Skeletal muscle tissue (tissue), 5 donors: ENCODE results near the gene DPPA2. TPM values are rescaled to one million over a fixed set of nuclear protein-coding genes. Genes with fewer than 3 reads are reported as not detected.

ENCODE experiments used
- H3K27ac ChIP-seq: one replicate; pipeline ENCODE4 v1.7.0; 2013; ENCODE audit warnings: mild to moderate bottlenecking, low read depth, low read length, inconsistent platforms
- H3K27me3 ChIP-seq, 3 donors: one replicate each; pipeline ENCODE4 v1.7.0; 2013; ENCODE audit warnings: low read length in 3 of 3; ENCODE audit not compliant: control insufficient read depth in 3 of 3, insufficient read depth in 3 of 3
- H3K36me3 ChIP-seq, 3 donors: one replicate each; pipeline ENCODE4 v1.7.0; 2013; ENCODE audit warnings: low read length in 3 of 3; ENCODE audit not compliant: control insufficient read depth in 3 of 3, insufficient read depth in 3 of 3
- H3K4me1 ChIP-seq, 3 donors: one replicate each; pipeline ENCODE4 v1.7.0; 2013; ENCODE audit warnings: low read length in 3 of 3, mild to moderate bottlenecking in 3 of 3; ENCODE audit not compliant: control insufficient read depth in 3 of 3, insufficient read depth in 3 of 3
- H3K4me3 ChIP-seq, 3 donors: one replicate each; pipeline ENCODE4 v1.7.0; 2013; ENCODE audit warnings: low read length in 3 of 3
- H3K9ac ChIP-seq, 3 donors: one replicate each; pipeline ENCODE4 v1.7.0; 2013; ENCODE audit warnings: low read length in 3 of 3, mild to moderate bottlenecking in 3 of 3, moderate library complexity in 2 of 3, low read depth in 1 of 3
- H3K9me3 ChIP-seq, 3 donors: one replicate each; pipeline ENCODE4 v1.7.0; 2013; ENCODE audit warnings: low read length in 3 of 3; ENCODE audit not compliant: control insufficient read depth in 3 of 3
- small RNA-seq: library from RNA; depleted of rRNA; stranded (forward); fragments of <200 nt; gene quantifications from one replicate; pipeline ENCODE3, GENCODE V24; 2014
- total RNA-seq: library from RNA; depleted of rRNA; stranded (reverse); fragments of >200 nt; gene quantifications from one replicate; pipeline ENCODE4 v1.2.3, GENCODE V29; 2014
- donor health status: Osteomylitis.

DPPA2 gene
- total RNA-seq, 1 donor from 2014 or later: not detected

DNA sequence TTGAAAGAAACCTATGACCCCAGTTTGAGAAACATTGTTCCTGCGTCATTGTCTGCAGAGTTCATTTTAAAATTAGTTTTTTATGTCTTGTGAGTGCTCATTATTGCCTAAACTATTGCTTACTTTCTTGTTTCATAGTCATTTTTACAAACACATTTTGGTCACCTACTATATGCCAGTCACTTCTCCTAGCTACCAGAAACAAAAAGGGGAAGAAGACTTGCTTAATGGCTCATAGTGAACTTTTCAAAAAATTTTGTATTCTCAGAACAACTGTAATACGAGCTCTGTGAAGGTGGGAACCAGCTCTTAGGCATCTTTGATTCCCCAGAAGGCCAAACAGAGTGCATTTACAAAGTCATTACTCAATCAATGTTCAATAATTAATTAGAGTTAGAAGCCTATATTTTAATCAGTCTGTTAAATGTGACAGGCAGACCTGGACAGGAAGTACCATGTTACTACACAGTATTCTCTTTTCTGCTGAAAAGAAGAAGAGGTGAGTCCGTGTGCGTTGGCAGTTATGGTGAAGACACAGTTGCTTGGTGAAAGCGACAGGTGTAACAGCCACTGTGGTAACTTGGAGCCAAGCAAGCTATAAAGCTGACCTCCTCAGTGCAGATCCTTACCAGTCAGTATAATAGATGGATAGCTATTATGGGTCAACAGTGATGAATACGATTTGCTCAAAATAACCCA, 46.6 kb downstream of the DPPA2 start:
- no peaks in the 10 kb centered on the region for H3K4me1 ChIP-seq
- no peak overlapping the region for H3K27ac ChIP-seq
- H3K9ac ChIP-seq: no peak overlapping the region
- H3K36me3 ChIP-seq: no peaks in the 10 kb centered on the region
- H3K27me3 ChIP-seq: no peaks in the 10 kb centered on the region
- H3K4me3 ChIP-seq: no peak overlapping the region
- no peaks in the 10 kb centered on the region for H3K9me3 ChIP-seq

DNA sequence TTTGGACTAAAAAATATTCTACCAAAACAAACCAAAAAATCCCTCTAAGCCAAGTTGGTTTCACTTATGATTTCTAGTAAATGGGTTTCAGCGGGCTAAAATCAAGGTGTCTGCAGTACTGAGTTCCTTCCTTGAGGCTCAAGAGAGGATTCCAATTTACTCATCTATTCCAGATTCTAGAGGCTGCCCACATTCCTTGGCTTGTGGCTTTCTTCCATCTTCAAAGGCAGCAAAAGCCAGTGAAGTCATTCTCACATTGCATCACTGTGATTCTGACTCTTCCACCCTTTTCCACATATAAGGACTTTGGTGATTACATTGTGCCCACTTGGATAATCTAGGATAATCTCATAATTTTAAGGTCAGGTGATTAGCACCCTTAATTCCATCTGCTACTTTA, 48.1 kb downstream of the DPPA2 start:
- Histone ChIP-seq H3K4me3 (no peak overlapping the region), H3K9me3 (no peaks in the 10 kb centered on the region), H3K4me1 (no peaks in the 10 kb centered on the region), H3K27me3 (no peaks in the 10 kb centered on the region), H3K27ac (no peak overlapping the region), H3K36me3 (no peaks in the 10 kb centered on the region), H3K9ac (no peak overlapping the region)

DNA sequence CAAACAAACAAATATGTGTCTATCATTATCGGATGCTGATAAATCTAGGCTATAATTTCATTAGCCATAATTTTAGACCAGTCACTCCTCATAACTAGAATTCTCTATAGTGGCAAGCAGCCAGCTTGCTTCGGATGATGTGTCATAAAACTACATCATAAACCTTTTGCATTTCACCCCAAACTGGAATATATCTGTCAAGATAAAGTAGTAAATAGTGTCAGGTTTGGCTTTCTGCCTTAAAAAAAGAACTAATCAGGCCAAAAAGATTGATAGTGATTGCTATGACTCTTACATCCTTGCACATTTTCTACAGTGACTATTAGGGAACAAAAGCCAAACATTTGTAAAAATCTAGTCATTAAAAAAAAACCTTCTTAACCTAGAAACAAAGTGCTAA, 51.0 kb downstream of the DPPA2 start:
- no peak overlapping the region for H3K9ac ChIP-seq
- H3K27me3 ChIP-seq: no peaks in the 10 kb centered on the region
- no peaks in the 10 kb centered on the region for H3K36me3 ChIP-seq
- H3K27ac ChIP-seq: no peak overlapping the region
- H3K4me1 ChIP-seq: no peaks in the 10 kb centered on the region
- no peak overlapping the region for H3K4me3 ChIP-seq
- H3K9me3 ChIP-seq: no peaks in the 10 kb centered on the region

DNA sequence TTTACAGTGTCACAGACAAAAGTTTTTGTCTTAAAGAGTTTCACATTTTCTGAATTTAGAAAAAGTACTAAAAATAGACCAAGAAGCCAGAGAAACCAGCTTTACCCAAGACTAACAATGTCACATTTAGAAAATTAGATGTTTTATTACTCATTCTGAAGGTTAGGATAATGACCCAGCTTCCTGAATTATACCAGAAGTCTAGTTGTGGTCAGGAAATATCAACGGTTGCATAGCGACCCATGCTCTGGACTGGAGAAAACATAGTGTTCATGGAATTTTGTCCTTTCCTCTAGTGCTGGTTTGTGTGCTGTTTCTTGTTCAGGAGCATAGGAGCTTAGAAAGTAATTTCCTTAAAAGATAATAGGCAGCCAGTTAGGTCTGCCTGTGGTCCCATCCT, 59.0 kb downstream of the DPPA2 start:
- H3K4me3 ChIP-seq: no peak overlapping the region
- H3K36me3 ChIP-seq: no peaks in the 10 kb centered on the region
- no peak overlapping the region for H3K9ac ChIP-seq
- H3K27me3 ChIP-seq: no peaks in the 10 kb centered on the region
- no peaks in the 10 kb centered on the region for H3K9me3 ChIP-seq
- no peaks in the 10 kb centered on the region for H3K4me1 ChIP-seq
- no peak overlapping the region for H3K27ac ChIP-seq

DNA sequence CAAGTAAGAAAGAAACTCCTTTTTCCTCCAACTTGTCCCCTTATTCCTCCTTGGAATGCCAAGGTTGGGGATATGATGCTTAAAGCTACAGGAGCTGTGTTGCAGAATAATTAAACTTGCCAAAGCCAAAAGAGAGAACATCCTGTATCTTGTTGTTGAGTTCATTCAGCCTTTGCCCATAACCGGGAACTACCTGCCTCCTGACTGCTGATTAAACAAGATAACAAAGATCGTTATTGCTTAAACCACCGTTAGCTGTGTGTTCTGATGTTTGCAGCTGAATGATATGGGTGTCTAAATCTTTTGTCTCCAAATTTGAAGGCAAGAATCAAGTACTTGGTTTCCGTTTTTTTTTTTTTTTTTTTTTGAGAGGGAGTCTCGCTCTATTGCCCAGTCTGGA, 61.5 kb downstream of the DPPA2 start:
- Histone ChIP-seq H3K27ac (no peak overlapping the region), H3K9me3 (no peaks in the 10 kb centered on the region), H3K27me3 (no peaks in the 10 kb centered on the region), H3K36me3 (no peaks in the 10 kb centered on the region), H3K4me1 (no peaks in the 10 kb centered on the region), H3K9ac (no peak overlapping the region), H3K4me3 (no peak overlapping the region)

DNA sequence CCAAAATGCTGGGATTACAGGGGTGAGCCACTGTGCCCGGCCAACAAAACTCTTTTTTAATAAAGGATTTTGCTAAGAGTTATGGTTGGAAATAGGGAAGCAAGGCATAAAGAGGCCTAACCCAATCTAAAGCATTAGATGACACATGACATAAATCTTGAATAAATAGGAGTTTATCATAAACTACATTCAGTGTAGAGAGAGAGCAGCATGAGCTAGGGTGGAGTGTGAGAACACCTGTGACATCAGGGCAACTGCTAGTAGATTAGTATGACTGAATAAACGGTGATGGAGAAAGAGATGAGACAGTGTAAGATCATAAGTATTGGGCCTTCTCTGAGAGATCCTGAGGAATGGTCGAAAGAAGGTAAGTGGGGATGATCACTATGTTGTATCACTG, 63.7 kb downstream of the DPPA2 start:
- no peak overlapping the region for H3K9ac ChIP-seq
- no peaks in the 10 kb centered on the region for H3K36me3 ChIP-seq
- no peaks in the 10 kb centered on the region for H3K4me1 ChIP-seq
- no peak overlapping the region for H3K4me3 ChIP-seq
- H3K27me3 ChIP-seq: no peaks in the 10 kb centered on the region
- H3K9me3 ChIP-seq: no peaks in the 10 kb centered on the region
- no peak overlapping the region for H3K27ac ChIP-seq

Small RNA genes within 50 kb of the gene (small RNA-seq; reads per million reads assigned to genes)
- gene AC124945.1: not detected
- gene RF00017: not detected

Other genes starting within 250 kb of the DPPA2 start
- gene MORC1, start 198.4 kb downstream of the DPPA2 start, total RNA-seq: not detected
- not detected for gene C3orf85, start 179.8 kb downstream of the DPPA2 start, total RNA-seq
- gene DPPA4, start 21.0 kb upstream of the DPPA2 start, total RNA-seq: 0.52 TPM